Muscle layer of duodenum (tissue), 2 donors: Measurements from ENCODE around the gene MED28.

ENCODE experiments used
- H3K27ac ChIP-seq: one replicate; pipeline ENCODE4 v1.7.0; 2013; ENCODE audit warnings: mild to moderate bottlenecking, low read length
- H3K27me3 ChIP-seq: one replicate; pipeline ENCODE4 v1.7.0; 2013; ENCODE audit warnings: low read depth, mild to moderate bottlenecking, control low read depth, low read length
- H3K36me3 ChIP-seq, 2 donors: one replicate each; pipeline ENCODE4 v1.7.0; 2013; ENCODE audit warnings: low read length in 2 of 2, control low read depth in 1 of 2, mild to moderate bottlenecking in 1 of 2; ENCODE audit not compliant: insufficient read depth in 2 of 2, control insufficient read depth in 1 of 2
- H3K4me1 ChIP-seq, 2 donors: one replicate each; pipeline ENCODE4 v1.7.0; 2013; ENCODE audit warnings: low read length in 2 of 2, mild to moderate bottlenecking in 2 of 2, control low read depth in 1 of 2, moderate library complexity in 1 of 2; ENCODE audit not compliant: insufficient read depth in 2 of 2, control insufficient read depth in 1 of 2
- H3K4me3 ChIP-seq, 2 donors: one replicate each; pipeline ENCODE4 v1.7.0; 2013; ENCODE audit warnings: low read length in 2 of 2, low read depth in 1 of 2, mild to moderate bottlenecking in 1 of 2
- H3K9me3 ChIP-seq, 2 donors: one replicate each; pipeline ENCODE4 v1.7.0; 2013; ENCODE audit warnings: low read length in 2 of 2, control low read depth in 1 of 2, mild to moderate bottlenecking in 1 of 2; ENCODE audit not compliant: control insufficient read depth in 1 of 2
- donor health status: healthy.

MED28 gene

DNA sequence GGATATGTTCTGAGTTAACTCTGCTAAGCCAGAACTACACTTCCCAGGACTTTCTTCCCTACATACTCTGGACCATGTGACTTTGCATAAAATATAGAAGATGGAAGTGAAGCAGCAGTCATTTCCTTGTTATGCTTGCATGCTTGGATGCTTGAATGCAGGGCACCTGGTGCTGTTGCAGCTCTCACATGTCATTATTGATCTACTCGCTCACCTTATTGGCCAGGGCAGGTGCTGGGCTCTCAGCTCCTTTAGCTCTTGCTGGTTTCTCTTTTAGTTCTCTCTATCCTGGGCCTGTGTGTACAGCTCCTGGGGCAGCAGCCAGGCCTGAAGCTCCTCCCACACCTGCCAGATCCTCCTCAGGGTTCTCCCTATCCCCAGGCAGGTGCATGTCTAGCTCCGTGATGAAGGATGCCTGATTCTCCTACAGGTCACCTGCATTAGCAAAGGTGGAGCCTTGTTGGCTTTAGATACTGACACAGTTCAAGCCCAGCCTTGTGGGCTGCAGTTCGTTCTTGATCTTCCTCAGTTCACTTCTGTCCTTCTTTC is 53.3 kb downstream of the MED28 start:
- Histone ChIP-seq H3K4me3 (no peak overlapping the region), H3K27me3 (no peaks in the 10 kb centered on the region), H3K9me3 (peaks cover 0 to 6% of the 10 kb centered on the region in 2 donors), H3K27ac (no peak overlapping the region), H3K4me1 (no peaks in the 10 kb centered on the region), H3K36me3 (no peaks in the 10 kb centered on the region)

DNA sequence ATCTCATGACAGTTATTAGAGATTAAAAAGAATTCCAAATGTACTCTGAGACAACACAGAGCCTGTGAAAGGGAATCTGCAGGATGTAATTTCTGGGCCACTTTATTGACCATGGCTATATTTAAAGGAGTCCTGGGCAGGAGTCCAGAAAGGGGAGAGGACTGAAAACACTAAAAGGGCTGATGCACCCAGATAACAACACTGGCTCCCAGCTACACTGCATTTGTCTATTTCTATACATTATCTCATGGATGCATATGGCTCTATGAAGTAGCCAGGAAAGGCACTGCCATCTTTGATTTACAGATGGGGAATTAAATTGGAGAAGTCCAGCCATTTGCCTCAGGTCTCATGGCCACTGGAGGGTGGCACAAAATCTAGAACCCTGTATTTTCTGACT is 56.0 kb downstream of the MED28 start:
- Histone ChIP-seq H3K36me3 (no peaks in the 10 kb centered on the region), H3K27me3 (no peaks in the 10 kb centered on the region), H3K27ac (no peak overlapping the region), H3K4me1 (no peaks in the 10 kb centered on the region), H3K9me3 (peaks cover 0 to 13% of the 10 kb centered on the region in 2 donors), H3K4me3 (no peak overlapping the region)

DNA sequence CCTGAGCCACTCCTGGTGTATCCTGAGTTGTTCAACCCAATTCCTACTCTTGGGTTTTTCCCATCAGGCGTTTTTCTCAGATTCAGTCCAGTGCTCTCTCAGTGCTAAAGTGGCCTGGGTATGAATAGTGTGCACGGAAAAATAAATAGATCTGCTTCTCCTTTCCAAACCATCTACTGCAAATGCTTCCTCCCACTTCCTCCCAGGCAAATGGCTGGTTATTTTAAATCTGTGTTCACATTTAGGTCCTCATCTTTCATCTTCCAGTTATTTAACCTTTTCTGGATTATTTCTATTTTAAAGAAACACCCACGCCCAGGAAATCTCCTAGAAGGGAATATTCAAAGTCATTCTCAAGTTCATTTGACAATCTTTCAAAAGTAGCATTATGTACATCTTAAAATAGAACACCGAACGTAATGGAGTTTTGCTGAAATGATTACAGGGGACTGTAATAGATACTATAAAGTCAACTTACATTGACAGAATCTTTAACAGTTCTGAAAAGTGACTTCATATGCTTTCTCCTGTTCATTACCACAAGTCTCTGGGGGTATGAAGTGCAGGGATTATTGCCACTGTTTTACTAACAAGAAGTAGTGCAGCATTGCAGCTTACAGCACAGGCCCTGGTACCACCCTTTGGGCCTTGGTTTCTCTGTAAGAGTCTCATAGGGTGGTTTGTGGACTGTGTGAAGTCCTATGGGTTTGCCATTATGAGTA is 66.3 kb downstream of the MED28 start:
- Histone ChIP-seq H3K9me3 (peaks cover 0 to 2% of the 10 kb centered on the region in 2 donors), H3K27me3 (no peaks in the 10 kb centered on the region), H3K4me1 (no peaks in the 10 kb centered on the region), H3K4me3 (no peak overlapping the region), H3K27ac (no peak overlapping the region), H3K36me3 (no peaks in the 10 kb centered on the region)

DNA sequence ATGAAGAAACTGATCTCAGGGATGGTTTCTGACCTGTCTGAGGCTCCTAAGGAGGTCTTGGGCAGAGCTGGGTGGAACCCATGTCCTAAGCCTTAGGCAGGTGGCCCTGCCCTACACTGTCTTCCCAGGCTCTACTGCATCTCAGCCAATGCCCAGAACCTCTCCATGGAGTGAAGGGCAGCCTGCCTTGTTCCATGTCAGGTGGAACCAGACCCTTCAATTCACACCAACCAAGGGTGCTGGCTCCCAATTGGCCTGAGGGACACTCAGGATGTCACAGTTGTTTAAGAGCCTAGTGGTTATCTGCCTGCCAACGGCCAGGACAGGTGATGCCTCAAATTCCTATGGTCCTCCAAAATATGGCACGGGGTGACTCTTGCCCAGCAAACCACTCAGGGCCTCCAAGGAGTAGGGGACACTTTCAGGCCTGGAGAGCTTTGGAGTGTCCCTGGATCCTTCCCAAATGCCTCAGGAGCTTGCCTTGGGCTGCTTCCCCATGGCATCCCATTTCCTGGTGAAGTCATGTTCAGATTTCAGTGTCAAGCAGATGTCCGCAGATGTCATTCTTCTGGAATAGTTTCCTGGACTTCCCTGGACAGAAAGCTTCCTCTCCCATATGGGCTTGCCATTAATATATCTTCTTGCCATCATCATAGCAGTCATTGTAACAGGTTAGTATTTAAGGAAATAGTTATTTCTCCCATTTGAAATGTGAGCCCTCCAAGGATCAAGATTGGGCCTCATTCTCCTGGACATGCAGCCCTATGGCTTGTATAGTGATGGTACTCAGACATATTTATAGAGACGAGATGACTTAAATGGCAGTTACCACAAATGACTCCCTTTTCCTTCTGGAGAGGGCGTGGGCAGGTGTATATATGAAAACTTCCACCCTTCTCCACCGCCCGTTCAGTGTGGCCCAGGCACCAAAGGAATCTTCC is 67.1 kb downstream of the MED28 start:
- H3K27ac ChIP-seq, result no peak overlapping the region
- H3K9me3 ChIP-seq, result peaks cover 0 to 2% of the 10 kb centered on the region in 2 donors
- no peaks in the 10 kb centered on the region for H3K36me3 ChIP-seq
- no peak overlapping the region for H3K4me3 ChIP-seq
- no peaks in the 10 kb centered on the region for H3K4me1 ChIP-seq
- H3K27me3 ChIP-seq, result no peaks in the 10 kb centered on the region

DNA sequence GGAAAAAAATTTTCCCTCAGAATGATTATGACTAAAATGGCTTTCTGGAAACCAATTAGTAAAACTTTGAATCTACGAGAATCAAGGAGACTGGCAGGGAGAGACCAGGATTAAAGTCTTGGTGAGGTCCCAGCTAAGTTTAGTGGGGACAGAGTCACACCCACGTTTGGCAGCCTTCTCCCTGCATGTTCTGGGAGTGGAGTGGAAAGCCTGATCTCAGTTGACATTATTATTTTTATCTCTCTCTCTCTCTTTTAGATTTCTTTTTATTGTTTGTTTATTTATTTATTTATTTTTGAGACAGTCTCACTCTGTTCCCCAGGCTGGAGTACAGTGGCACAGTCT is 67.8 kb downstream of the MED28 start:
- H3K27ac ChIP-seq, result no peak overlapping the region
- H3K36me3 ChIP-seq, result no peaks in the 10 kb centered on the region
- H3K9me3 ChIP-seq, result peaks cover 0 to 2% of the 10 kb centered on the region in 2 donors
- no peak overlapping the region for H3K4me3 ChIP-seq
- no peaks in the 10 kb centered on the region for H3K27me3 ChIP-seq
- H3K4me1 ChIP-seq, result no peaks in the 10 kb centered on the region
